GM11168 (cell line): Measurements from ENCODE around the gene TMEM14B.
"Not testable (repeated sequence)": the region's sequence is repeated elsewhere in the genome, so short reads cannot be mapped to it uniquely, and the experiment has no call there.

Source experiments
- in situ Hi-C: fragments of 300-500 bp; cut with MboI; formaldehyde crosslinking; loops from one replicate; pipeline ENCODE4 v1.12.0; 2022; ENCODE audit warnings: low sequenced_read_pairs; ENCODE audit not compliant: unreplicated experiment

TMEM14B gene

DNA sequence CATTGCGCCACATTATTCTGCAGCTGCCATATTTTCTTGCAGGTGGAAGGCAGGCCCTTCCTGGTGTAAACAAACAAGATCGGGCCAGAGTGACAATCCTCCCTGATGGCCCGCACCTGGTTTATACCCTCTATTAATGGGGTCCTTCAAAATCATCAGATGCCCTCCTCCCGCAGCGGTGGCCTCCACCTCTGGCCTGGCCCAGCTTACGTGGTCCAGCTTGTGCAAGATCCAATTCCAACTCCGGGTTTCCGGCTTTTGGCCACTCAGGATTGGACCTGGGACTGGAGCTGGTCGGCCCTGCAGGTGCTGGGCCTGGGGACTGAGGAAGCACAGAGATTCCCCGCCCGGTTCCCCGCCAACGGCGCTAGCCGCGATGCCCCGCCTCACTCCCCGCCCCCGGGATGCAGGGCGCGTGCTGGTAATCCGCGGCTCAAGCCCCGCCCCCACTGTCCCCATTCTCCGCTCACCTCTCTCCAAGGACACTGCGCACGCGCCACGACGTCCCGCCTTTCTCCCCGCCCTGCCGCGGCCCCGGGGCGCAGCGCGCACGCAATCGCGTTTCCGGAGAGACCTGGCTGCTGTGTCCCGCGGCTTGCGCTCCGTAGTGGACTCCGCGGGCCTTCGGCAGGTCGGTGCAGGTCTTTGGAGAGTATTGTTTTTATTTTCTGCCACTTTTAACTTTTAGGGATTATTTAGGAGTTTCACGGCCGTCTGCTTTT, at the start of gene TMEM14B:
TMEM14B (plus strand) TSS at position 555 of the 722 bp plus-strand sequence. CDS start 1,441 bp downstream, outside the sequence.
- in situ Hi-C loops: no loop called here

GRCh38 chr6:10713962-10714361, 33.6 kb upstream of the TMEM14B start:
- in situ Hi-C loops: no loop called here

DNA sequence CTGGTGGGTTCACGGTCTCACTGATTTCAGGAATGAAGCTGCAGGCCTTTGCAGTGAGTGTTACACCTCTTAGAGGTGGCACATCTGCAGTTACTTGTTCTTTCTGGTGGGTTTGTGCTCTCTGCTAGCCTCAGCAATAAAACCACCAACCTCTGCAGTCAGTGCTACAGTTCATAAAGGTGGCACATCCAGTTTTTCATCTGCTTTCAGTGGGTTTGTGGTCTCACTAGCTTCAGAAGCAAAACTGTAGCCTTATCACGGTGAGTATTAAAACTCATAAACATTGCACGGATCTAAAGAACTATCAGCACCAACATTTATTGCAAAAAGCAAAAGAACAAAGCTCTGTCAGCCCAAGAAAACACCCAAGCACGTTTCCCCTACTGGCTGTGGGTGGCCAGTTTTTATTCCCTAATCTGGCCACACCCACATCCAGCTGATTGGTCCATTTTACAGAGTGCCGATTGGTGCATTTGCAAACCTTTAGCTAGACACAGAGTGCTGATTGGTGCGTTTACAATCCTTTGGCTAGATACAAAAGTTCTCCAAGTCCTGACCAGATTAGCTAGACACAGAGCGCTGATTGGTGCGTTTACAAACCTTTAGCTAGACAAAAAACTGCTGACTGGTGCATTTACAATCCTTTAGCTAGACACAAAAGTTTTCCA, 28.2 kb upstream of the TMEM14B start:
- in situ Hi-C loops: no loop called here

- in situ Hi-C loops: no loop called here
Observed at GRCh38 chr6:10719964-10720264, 27.7 kb upstream of the TMEM14B start.

- in situ Hi-C loops: no loop called here
Observed at GRCh38 chr6:10720265-10720959, 27.2 kb upstream of the TMEM14B start.

GRCh38 chr6:10720960-10721849, 26.4 kb upstream of the TMEM14B start:
- in situ Hi-C loops: not testable (repeated sequence)

DNA sequence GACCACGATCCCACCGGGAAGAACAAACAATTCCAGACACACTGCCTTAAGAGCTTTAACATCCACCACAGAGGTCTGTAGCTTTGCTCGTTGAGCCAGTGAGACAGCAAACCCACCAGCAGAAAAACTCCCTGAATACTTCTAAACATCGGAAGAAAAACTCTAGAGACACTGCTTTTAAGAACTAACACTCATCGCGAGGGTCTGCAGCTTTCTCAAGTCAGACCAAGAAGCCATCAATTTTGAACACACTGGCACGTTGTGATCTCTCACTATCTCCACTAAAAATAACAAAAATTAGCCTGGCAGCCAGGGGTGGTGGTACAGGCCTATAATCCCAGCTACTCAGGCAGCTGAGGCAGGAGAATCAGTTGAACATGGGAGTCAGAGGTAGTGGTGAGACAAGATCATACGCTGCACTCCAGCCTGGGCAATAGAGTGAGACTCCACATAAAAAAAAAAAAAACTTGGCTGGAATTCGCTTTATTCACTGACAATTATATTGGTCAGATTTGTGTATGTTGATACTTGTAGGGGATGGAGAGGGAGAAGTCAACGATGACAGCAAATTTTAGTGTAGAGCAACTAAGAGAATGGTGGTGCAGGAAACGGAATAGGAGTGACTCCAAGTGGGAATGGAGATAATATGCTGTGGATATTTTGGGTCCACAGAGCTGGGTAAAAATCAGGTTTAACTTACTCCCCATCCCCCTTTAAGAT, 25.6 kb upstream of the TMEM14B start:
- in situ Hi-C loops: no loop called here

DNA sequence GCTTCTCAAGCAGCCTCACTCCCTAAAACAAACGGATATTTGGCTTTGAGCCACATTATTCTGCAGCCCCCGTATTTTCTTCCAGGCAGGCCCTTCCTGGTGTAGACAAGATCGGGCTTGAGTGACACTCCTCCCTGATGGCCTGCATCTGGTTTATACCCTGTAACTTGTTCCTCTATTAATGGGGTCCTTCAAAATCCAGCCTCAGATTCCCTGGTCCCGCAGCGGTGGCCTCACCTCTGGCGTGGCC, 25.1 kb upstream of the TMEM14B start:
- in situ Hi-C loops: no loop called here

GRCh38 chr6:10722820-10723566, 24.6 kb upstream of the TMEM14B start, which contains the start of gene TMEM14C:
TMEM14C (plus strand) TSS chr6:10723070; CDS start chr6:10724614, 1,544 bp downstream.
- in situ Hi-C loops: no loop called here

DNA sequence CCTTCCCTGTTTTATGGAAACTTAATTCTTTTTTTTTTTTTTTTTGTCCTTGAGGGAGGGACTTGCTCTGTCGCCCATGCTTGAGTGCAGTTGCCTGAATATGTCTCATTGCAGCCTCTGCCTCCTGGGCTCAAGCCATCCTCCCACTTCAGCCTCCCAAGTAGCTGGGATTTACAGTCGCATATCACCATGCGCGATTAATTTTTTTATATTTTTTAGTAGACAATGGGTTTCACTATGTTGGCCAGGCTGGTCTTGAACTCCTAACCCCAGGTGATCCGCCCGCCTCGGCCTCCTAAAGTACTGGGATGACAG, 24.1 kb upstream of the TMEM14B start:
- in situ Hi-C loops: no loop called here

- in situ Hi-C loops: no loop called here
Observed at GRCh38 chr6:10725044-10725443, 22.6 kb upstream of the TMEM14B start.

- in situ Hi-C loops: no loop called here
Observed at GRCh38 chr6:10725716-10726115, 21.9 kb upstream of the TMEM14B start.

GRCh38 chr6:10730254-10730653, 17.4 kb upstream of the TMEM14B start:
- in situ Hi-C loops: no loop called here

DNA sequence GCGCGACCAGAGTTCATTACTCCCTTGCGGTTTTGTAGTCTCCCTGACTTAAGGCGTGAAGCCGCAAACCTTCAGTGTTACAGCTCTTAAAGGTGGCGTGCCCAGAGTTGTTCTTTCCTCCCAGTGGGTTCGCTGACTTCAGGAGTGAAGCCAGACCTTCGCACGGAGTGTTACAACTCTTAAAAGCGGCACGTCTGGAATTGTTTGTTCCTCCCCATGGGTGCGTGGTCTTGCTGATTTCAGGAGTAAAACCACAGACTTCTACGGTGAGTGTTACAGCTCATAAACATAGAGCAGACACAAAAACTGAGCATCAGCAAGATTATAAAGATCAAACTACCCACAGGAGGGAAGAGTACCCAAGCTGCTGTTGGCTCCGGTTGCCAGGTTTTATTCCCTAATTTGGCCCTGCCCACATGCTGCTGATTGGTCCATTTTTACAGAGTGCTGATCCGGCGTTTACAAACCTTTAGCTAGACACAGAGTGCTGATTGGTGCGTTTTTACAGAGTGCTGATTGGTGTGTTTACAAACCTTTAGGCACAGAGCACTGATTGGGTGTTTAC, 14.4 kb upstream of the TMEM14B start:
- in situ Hi-C loops: no loop called here

- in situ Hi-C loops: no loop called here
Observed at GRCh38 chr6:10733863-10734262, 13.7 kb upstream of the TMEM14B start.

- in situ Hi-C loops: no loop called here
Observed at GRCh38 chr6:10736731-10737130, 10.9 kb upstream of the TMEM14B start.

DNA sequence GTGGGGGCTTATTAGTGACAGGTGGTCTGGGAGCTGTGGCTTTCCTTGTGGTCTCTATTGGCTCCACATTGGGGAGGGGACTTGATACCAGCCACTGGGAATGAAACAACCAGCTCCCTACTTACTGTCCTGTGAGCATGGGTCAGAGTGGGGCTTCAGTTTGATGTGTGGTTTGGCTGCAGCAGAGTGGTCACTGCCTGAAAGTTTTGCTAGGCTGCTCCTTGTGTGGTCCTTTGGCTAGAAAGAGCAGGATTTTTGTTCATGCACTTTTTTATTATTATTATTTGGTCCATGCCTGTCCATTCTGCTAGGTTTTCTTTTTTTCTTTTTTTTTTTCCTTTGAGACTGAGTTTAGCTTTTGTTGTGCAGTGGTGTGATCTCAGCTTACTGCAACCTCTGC, 7.5 kb upstream of the TMEM14B start:
- in situ Hi-C loops: no loop called here

DNA sequence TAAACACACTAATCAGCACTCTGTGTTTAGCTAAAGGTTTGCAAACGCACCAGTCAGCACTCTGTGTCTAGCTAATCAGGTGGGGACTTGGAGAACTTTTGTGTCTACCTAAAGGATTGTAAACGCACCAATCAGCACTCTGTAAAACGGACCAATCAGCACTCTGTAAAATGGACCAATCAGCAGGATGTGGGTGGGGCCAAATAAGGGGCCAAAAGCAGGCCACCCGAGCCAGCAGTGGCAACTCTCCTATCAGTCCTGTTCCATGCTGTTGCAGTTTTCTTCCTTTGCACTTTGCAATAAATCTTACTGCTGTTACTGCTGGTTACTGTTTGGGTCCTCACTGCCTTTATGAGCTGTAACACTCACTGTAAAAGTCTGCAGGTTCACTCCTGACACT, 6.0 kb upstream of the TMEM14B start:
- in situ Hi-C loops: not testable (repeated sequence)

DNA sequence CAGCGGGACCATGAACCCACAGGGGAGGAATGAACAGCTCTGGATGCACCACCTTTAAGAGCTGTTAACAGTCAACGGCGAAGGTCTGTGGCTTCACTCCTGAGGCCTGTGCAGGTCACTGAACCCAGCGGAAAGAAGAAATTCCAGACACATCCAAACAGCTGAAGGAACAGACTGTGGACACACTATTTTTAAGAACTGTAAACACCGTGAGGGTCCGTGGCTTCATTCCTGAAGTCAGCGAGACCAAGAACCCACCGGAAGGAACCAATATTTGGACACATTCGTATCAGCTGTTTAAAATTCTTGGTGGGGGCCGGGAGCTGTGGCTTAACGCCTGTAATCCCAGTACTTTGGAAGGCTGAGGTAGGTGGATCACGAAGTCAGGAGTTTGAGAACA, 5.4 kb upstream of the TMEM14B start:
- in situ Hi-C loops: no loop called here
